Coronary artery (tissue), 2 donors: ENCODE results near the gene RNF213.

Source experiments
- DNase-seq: peaks from one replicate; pipeline ENCODE4 v3.0.0-alpha.2; 2017; ENCODE audit warnings: low spot score
- H3K27ac ChIP-seq, 2 donors: fragments of 200-600 bp; sonication (generic); one replicate each; pipeline ENCODE4 v1.5.1; 2016 to 2019
- H3K4me3 ChIP-seq: fragments of 200-600 bp; sonication (generic); 2 replicates; pipeline ENCODE4 v1.5.1; 2016; ENCODE audit warnings: mild to moderate bottlenecking, moderate library complexity
- CTCF ChIP-seq: fragments of 200-600 bp; sonication (generic); IDR thresholded peaks from one replicate; pipeline ENCODE4 v1.5.1; 2019; ENCODE audit warnings: antibody characterized with exemption

The RNF213 gene

DNA sequence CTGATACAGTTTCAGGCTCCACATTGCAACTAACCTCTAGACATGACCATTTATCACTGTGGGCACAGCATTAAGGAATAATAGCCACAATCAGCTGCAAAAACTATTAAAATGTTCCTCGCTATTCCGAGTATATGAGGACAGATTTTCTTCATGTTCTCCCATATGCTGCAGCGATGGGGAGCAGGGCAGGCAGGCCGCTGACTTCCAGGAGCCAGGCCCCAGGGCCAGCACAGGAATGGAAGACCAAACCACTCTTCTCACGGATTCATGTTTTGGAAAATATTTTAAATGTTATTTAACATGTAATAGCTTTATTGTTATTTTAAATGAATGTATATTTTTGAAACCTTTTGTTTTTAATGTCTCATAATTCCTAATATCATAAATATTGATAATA is 110.5 kb downstream of the RNF213 start:
- Histone ChIP-seq H3K27ac (no peak overlapping the region), H3K4me3 (no peak overlapping the region)
- TF ChIP-seq CTCF = no peak
- DNase-seq = no peak

DNA sequence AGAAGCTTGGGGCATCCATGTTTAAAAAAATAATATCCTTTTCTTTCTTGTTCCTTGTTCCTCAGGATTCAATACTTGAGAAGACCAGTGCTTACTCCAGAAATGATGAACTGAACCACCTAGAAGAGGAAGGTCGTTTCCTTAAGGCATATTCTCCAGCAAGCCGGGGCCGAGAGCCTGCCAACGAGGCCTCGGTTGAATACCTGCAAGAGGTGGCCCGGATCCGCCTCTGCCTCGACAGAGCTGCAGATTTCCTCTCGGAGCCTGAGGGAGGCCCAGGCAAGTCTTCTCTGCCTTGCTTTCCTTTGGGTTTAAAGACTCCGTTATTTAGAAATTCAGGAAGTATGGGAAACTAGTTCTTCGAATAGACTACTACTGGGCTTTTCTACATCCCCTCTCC is 111.8 kb downstream of the RNF213 start:
- H3K27ac ChIP-seq = no peak overlapping the region
- DNase-seq = no peak
- H3K4me3 ChIP-seq = no peak overlapping the region
- no peak for TF ChIP-seq CTCF

DNA sequence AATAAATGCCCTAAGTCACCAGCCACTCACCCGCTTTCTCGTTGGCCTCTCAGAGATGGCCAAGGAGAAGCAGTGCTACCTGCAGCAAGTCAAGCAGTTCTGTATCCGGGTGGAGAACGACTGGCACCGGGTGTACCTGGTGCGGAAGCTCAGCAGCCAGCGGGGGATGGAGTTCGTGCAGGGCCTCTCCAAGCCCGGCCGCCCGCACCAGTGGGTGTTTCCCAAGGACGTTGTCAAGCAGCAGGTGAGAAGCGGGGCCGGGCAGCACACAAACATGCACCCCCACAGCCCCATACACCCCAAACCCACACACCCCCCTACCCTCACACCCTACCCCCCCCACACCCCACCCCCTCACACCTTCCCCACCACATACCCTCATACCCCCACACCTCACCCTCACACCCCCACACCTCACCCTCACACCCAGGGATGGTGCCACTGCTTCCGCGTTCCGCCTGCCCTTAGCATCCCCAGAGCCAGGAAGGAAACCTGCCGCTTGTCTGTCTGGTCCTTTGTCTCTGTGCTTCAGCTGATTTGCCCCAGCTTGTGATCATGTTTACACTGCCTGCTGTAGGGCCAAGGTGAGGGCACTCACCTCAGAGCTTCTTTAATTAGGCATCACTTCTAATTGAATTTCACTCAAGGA is 112.4 kb downstream of the RNF213 start:
- no peak overlapping the region for H3K4me3 ChIP-seq
- no peak for DNase-seq
- H3K27ac ChIP-seq = no peak overlapping the region
- no peak for TF ChIP-seq CTCF

DNA sequence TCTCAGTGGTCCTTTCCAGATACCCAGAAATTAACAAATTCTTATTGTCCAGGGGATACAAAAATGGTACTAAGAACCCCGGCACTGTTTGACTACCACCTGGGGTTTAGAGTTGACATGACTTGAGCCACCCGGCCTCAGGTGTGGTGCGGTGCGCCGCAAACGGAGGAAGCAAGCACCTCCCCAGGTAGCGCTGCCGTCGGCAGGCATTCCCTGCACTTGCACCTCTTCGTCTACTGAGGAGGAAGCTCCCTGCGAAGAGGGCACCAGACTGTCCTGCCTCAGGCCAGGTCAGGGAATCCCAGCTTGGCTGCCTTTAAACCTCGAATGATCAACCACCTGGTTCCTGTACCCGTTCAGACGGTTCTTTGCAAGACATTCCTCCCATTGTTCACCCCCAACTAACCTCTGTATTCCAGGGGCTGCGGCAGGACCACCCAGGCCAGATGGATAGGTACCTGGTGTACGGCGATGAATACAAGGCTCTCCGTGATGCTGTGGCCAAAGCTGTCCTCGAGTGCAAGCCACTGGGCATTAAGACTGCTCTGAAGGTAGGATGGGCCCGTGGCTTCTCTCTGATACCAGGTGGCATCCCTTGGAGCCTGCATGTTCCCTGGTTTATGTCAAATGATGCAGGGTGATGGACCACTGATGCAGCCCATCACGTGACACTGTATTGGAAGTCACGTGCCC is 113.5 kb downstream of the RNF213 start:
- DNase-seq = no peak
- Histone ChIP-seq H3K4me3 (no peak overlapping the region), H3K27ac (no peak overlapping the region)
- no peak for TF ChIP-seq CTCF

- Histone ChIP-seq H3K27ac (no peak overlapping the region), H3K4me3 (no peak overlapping the region)
- TF ChIP-seq CTCF = no peak
- DNase-seq = no peak
Measured at GRCh38 chr17:80374732-80375585, 114.3 kb downstream of the RNF213 start.

- H3K4me3 ChIP-seq = no peak overlapping the region
- no peak for TF ChIP-seq CTCF
- no peak for DNase-seq
- H3K27ac ChIP-seq = no peak overlapping the region
Measured at GRCh38 chr17:80376531-80376930, 115.9 kb downstream of the RNF213 start.
